GM19238 (cell line): ENCODE results near the gene KLF16.

Experiments used
- DNase-seq: peaks from one replicate; pipeline ENCODE4 v3.0.0; 2011; ENCODE audit warnings: low spot score; ENCODE audit not compliant: insufficient read length

The KLF16 gene

GRCh38 chr19:1868971-1869370 lies 5.6 kb upstream of the KLF16 start:
- DNase-seq: no peak

DNA sequence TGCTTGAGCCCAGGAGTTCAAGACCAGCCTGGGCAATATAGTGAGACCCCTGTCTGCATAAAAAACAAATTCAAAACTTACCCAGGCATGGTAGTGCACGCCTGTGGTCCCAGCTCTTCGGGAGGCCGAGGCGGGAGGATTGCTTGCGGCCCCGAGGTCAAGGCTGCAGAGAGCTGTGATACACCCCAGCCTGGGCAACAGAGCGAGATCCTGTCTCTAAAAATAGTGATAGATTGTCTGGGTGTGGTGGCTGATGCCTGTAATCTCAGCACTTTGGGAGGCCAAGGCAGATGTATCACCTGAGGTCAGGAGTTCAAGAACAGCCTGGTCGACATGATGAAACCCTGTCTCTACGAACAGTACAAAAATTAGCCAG lies 4.0 kb upstream of the KLF16 start:
- no peak for DNase-seq

- DNase-seq: no peak
Observed at GRCh38 chr19:1866693-1867348, 3.4 kb upstream of the KLF16 start.

- DNase-seq: no peak
Observed at GRCh38 chr19:1865172-1866010, 2.0 kb upstream of the KLF16 start.

- peak; percentile 93 for DNase-seq
Observed at GRCh38 chr19:1864480-1865171, 1.2 kb upstream of the KLF16 start.

- peak; percentile 98 for DNase-seq
Observed at GRCh38 chr19:1863638-1864479, 480 bp upstream of the KLF16 start.

DNA sequence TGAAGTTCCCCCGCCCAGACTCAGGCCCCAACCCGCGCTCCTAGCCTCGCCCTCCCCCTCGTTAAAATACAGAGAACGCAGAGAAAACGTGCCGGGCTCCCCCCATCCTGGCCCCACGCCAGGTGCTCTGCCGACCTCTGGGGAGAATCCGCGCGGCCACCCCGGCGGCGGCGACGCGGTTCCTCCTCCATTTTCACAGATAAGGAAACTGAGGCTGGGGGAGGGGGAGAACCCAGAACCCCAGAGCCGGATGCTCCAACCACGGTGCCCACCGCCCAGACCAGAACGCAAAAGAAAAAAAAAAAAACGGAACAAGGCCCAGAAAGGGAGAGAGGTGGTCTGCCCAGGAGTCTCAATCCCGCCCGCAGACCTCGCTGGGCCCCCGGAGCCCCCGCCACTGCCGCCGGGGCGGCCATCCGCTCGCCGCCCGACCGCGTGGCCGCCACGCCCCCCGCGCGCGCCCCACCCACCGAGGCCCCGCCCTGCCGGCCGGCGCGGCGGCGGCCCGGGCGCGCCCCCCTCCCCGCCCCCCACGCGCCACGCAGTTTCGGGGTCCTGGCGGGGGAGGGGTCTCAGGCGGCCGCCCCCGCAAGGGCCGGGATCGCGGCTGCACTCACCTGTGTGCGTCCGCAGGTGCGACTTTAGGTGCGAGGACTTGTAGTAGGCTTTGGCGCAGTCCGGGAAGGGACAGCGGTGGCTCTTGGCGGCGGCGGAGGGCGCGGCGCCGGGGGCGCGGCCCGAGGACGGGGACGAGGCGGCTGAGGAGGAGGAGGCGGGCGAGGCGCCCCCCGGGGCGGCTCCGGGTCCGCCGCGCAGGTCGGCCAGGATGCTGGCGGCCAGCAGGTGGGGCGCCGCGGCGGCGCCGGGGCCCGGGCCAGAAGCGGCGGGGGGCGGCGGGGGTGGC lies 703 bp downstream of the KLF16 start:
- DNase-seq: peak; percentile 72

DNA sequence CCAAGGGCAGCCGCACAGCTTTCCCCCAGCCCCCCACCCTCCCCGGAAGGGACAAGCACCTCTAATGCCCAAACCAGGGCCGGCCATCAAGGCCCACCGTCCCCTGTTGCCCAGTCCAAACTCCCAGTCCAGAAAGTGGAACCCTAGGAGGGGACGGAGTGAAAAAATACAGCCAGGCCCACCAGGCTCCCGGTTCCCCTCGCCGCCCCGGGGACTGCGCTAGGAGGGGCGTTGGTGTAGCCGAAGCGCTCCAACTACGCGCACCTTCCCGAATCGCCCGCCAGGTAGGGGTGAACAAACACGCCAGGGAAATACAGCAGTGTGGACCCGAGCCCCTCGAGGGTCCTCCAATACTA lies 1.3 kb downstream of the KLF16 start:
- DNase-seq: no peak

DNA sequence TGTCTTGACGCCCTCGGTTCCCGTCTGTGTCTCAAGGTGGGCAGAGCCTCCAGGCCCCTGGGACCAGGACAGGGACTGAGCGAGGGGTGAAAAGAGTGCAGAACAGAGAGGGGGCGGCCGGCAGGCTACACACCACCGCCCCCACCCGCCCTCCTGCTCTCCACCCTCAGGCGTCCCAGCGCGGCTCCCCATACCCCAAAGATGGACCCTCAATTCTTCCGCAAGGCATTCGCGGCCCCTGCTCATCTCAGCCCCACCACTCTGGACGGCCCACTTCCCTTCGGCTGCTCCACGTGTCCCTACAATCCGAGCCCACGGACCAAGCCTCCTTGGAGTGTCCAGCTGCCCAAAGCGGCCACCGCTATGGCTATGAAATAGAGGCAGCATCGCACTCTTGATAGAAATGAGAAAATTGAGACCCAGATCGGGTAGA lies 1.8 kb downstream of the KLF16 start:
- DNase-seq: no peak

- no peak for DNase-seq
Observed at GRCh38 chr19:1860821-1861598, 2.4 kb downstream of the KLF16 start.

- no peak for DNase-seq
Observed at GRCh38 chr19:1860042-1860775, 3.2 kb downstream of the KLF16 start.

GRCh38 chr19:1859331-1859781 lies 4.0 kb downstream of the KLF16 start:
- DNase-seq: no peak

DNA sequence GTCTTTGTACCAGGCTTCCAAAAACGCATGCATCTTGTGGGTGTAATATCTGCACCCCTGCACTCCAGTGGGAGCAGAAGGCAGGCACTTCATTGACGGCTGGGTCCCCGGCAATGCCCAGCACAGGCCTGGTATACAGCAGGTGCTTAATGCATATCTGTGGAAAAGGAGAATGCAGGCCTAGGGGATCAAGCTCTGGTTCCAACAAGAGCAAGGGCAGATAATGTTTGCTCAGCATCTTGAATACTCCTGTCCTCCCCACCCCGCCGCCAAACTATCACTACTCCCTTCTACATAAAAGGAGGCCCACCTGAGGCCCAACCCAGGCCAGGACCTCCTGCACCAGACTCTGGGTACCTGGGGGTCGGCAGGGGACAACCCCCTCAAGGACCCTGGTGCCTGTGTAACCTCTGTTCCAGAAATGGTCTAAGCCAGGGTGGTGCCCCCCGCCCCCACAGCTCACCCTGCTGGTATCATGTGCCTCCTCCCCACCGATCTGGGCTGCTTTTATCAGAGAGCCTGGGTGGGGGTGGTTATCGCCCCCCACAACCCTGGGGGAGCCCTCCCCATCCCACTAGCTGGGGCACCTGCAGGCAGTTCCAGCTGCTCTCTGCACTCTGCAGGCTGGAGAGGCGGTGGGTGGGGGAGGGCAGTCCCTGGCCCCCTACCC lies 4.8 kb downstream of the KLF16 start:
- no peak for DNase-seq

GRCh38 chr19:1857648-1858326 lies 5.6 kb downstream of the KLF16 start:
- no peak for DNase-seq

- DNase-seq: peak; percentile 96
Observed at GRCh38 chr19:1856698-1857603, 6.4 kb downstream of the KLF16 start.

DNA sequence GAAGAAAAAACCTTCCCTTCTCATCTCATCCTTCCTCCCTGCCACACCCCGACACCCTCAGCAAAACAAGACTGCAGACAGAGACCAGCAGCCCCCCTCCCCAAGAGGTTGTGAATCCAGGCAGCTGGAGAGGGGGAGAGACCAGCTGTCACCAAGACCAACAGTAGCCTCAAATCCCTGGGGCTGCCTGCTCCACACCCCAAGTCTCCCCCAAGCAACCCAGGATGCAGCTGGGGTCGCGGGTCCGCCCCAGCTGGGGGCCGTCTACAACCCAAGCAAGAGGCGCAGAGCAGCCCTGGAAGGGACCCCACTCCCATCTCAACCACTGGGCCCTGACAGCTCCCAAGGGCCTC lies 7.1 kb downstream of the KLF16 start:
- DNase-seq: peak; percentile 30

DNA sequence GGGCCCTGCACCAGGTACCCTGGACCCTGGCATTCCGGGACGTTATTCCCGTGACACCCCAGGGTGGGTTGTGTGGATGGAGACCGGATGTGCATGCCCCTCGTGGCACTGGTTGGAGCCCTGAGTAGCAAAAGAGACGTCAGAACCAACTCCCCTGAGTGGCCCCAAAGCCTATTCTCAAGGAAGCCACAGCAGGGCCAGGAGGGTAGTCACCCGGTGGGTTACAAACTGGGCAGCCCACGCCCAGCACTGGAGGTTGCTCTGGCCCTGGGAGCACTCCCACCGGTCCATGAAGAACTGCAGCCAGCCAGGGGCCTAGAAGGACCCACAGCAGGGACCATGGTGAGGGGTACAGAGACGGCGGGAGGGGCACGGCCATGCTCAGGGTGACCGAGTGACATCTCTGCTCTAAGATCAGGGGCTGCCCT lies 7.5 kb downstream of the KLF16 start:
- peak; percentile 35 for DNase-seq
